Naive thymus-derived CD4-positive, alpha-beta T cell (primary cell): ENCODE results near the gene RELL1. TPM values are rescaled to one million over a fixed set of nuclear protein-coding genes. Genes with fewer than 3 reads are reported as not detected.

Source experiments
- ATAC-seq: fragments of 150-1000 bp; cut with Tn5 transposase; 2 replicates; pipeline ENCODE4 v1.10.0; 2021; ENCODE audit warnings: mild to moderate bottlenecking, moderate library complexity
- CTCF ChIA-PET: fragments of 350-600 bp; sonication (Branson Sonifier 250); formaldehyde crosslinking; loops from one replicate; lab custom pipeline; 2021; ENCODE audit warnings: antibody characterized with exemption; lab: Charles Lee
- POLR2A ChIA-PET: fragments of 350-600 bp; sonication (Branson Sonifier 250); formaldehyde crosslinking; loops from one replicate; lab custom pipeline; 2021; ENCODE audit warnings: antibody characterized with exemption, inconsistent platforms; lab: Charles Lee
- DNase-seq, 9 donors: peaks; one replicate each; pipeline versions ENCODE4 v3.0.0 to v3.0.0-alpha.2; 2020 to 2022; ENCODE audit warnings: mixed read lengths in 1 of 9
- H3K27ac ChIP-seq: one replicate; pipeline ENCODE4 v1.7.0; 2013; ENCODE audit warnings: mild to moderate bottlenecking, low read depth, low read length, moderate library complexity
- H3K27me3 ChIP-seq, 2 donors: one replicate each; pipeline ENCODE4 v1.7.0; 2013; ENCODE audit warnings: low read length in 2 of 2, mild to moderate bottlenecking in 2 of 2, moderate library complexity in 2 of 2; ENCODE audit not compliant: control insufficient read depth in 2 of 2, insufficient read depth in 2 of 2
- H3K36me3 ChIP-seq, 3 experiments: 1 replicate in 2 of 3; 2 replicates in 1 of 3; pipeline ENCODE4 v1.7.0; 2013; ENCODE audit warnings: low read length in 3 of 3, mild to moderate bottlenecking in 3 of 3, moderate library complexity in 1 of 3; ENCODE audit not compliant: insufficient read depth in 3 of 3, control insufficient read depth in 2 of 3
- H3K4me1 ChIP-seq, 2 donors: one replicate each; pipeline ENCODE4 v1.7.0; 2013; ENCODE audit warnings: low read length in 2 of 2, mild to moderate bottlenecking in 2 of 2, moderate library complexity in 1 of 2; ENCODE audit not compliant: control insufficient read depth in 2 of 2, insufficient read depth in 2 of 2
- H3K4me3 ChIP-seq: 2 replicates; pipeline ENCODE4 v1.7.0; 2013; ENCODE audit warnings: mild to moderate bottlenecking, low read length
- H3K9me3 ChIP-seq, 3 experiments: 1 replicate in 2 of 3; 2 replicates in 1 of 3; pipeline ENCODE4 v1.7.0; 2013; ENCODE audit warnings: low read length in 3 of 3; ENCODE audit not compliant: control insufficient read depth in 2 of 3
- H3K27ac Mint-ChIP-seq, 9 donors: one replicate each; pipeline ENCODE4 v1.8.0; 2020 to 2022; ENCODE audit warnings: mixed read lengths in 9 of 9, mild to moderate bottlenecking in 8 of 9, moderate library complexity in 5 of 9, inconsistent platforms in 2 of 9
- H3K27me3 Mint-ChIP-seq, 5 donors: one replicate each; pipeline ENCODE4 v1.8.0; 2021 to 2022; ENCODE audit warnings: mixed read lengths in 5 of 5, mild to moderate bottlenecking in 1 of 5
- H3K36me3 Mint-ChIP-seq, 5 donors: one replicate each; pipeline ENCODE4 v1.8.0; 2020 to 2022; ENCODE audit warnings: mixed read lengths in 5 of 5, mild to moderate bottlenecking in 3 of 5, inconsistent platforms in 1 of 5
- H3K4me1 Mint-ChIP-seq, 7 donors: one replicate each; pipeline ENCODE4 v1.8.0; 2020 to 2022; ENCODE audit warnings: mixed read lengths in 7 of 7, mild to moderate bottlenecking in 3 of 7, inconsistent platforms in 1 of 7
- H3K4me3 Mint-ChIP-seq, 10 donors: one replicate each; pipeline ENCODE4 v1.8.0; 2020 to 2022; ENCODE audit warnings: mild to moderate bottlenecking in 10 of 10, mixed read lengths in 10 of 10, moderate library complexity in 6 of 10, inconsistent platforms in 2 of 10
- H3K9me3 Mint-ChIP-seq, 11 donors: one replicate each; pipeline ENCODE4 v1.8.0; 2020 to 2022; ENCODE audit warnings: mixed read lengths in 11 of 11, mild to moderate bottlenecking in 4 of 11, inconsistent platforms in 1 of 11, moderate library complexity in 1 of 11
- intact Hi-C, 2 donors: fragments of 100-400 bp; cut with micrococcal nuclease; formaldehyde crosslinking; loops; one replicate each; pipeline ENCODE4 v1.15.1; 2023
- polyA plus RNA-seq, 2 donors: library from polyadenylated mRNA; unstranded; fragments of 300-500 nt; fragmentation: Illumina TruSeq; gene quantifications; one replicate each; pipeline ENCODE4 v1.2.3, GENCODE V29; 2021
- total RNA-seq, 6 experiments: library from RNA in 5 of 6; stranded (reverse) in 5 of 6; gene quantifications; 1 replicate in 5 of 6; 2 replicates in 1 of 6; pipeline ENCODE4 v1.2.3 and lab custom pipeline; 2021 to 2026

Gene RELL1
- total and polyA plus RNA-seq, 7 experiments from 2014 or later = 4.8 to 35.2 (median 27.1) TPM

DNA sequence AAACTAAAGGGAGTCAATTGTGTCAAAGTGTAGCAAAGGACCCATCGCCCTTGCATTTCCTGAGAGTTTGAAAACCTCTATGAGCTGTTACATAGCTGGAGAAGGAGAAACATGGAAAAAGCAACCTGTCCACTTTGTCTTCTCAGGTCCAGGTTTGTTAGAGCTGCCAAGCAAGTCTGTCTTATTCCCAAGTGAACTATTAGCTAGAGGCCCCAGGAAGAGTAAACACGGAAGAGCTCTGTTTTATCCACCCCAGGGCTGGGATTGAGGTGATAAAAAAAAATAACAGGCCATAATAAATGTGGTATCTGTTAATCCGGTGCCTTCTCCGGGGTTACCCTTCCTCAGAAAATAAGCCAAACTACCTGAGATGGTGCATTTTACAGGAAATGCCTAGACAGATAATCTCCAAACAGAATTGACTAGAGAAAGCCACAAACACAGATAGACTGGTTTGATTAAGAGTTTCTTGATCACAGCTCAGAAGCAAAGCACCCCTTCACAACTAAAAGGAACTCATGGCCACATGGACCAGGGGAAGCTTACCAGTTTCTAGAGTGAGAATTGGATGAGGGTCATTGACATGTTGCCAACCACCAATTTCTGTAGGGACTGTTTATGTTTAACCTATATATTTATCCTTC lies 35.9 kb upstream of the RELL1 start:
- Mint-ChIP-seq H3K36me3 (peaks cover 0 to 4% (median 0%) of the 10 kb centered on the region in 5 donors), H3K27me3 (peaks cover 0 to 3% (median 0%) of the 10 kb centered on the region in 5 donors), H3K9me3 (peaks cover 0 to 2% (median 0%) of the 10 kb centered on the region in 11 donors), H3K4me3 (peak overlapping the region in 3 of 10 donors; percentile 20 to 29 (median 23)), H3K4me1 (peaks cover 5 to 22% (median 18%) of the 10 kb centered on the region in 7 donors), H3K27ac (peak overlapping the region in 6 of 9 donors; percentile 10 to 67 (median 32))
- Histone ChIP-seq H3K36me3 (no peaks in the 10 kb centered on the region), H3K9me3 (no peaks in the 10 kb centered on the region), H3K4me3 (no peak overlapping the region), H3K27me3 (no peaks in the 10 kb centered on the region), H3K27ac (no peak overlapping the region), H3K4me1 (peaks cover 0 to 9% of the 10 kb centered on the region in 2 donors)
- intact Hi-C loops = no loop called here
- DNase-seq (peak in 4 of 9 donors; percentile 4 to 24 (median 12)), ATAC-seq (peak; percentile 31)
- POLR2A ChIA-PET = interaction anchor here (1.6 kb wide), 1 partner anchor 11 kb away, joined by 10 read pairs; no protein-coding TSS in a partner anchor
- CTCF ChIA-PET = interaction anchor here (0.6 kb wide), 1 partner anchor 1727 kb away, joined by 4 read pairs; no protein-coding TSS in a partner anchor

DNA sequence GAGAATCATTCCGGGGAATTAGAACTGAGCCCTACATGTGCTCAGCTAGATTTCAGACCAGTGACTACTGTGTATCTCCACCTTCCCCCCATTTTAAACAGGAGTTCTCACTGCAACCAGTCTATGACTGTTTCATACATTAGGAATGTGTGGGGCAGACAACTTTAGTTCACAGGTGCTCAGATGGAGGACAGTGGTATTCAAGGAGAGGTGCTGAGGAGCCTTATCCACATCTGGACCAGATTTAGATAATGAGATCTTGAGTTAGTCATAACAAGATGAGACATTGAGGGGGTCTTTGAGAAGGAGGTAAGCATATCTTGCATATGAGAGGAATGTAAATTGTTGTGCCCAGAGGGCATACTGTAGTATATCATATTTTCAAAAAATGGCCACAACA lies 32.8 kb upstream of the RELL1 start:
- no peak overlapping the region for H3K27ac Mint-ChIP-seq
- no peak overlapping the region for H3K4me3 Mint-ChIP-seq
- H3K27me3 Mint-ChIP-seq = peaks cover 0 to 3% (median 0%) of the 10 kb centered on the region in 5 donors
- H3K36me3 Mint-ChIP-seq = peaks cover 0 to 4% (median 0%) of the 10 kb centered on the region in 5 donors
- DNase-seq (no peak), ATAC-seq (no peak)
- H3K4me1 ChIP-seq = peaks cover 0 to 9% of the 10 kb centered on the region in 2 donors
- H3K27ac ChIP-seq = no peak overlapping the region
- no peaks in the 10 kb centered on the region for H3K27me3 ChIP-seq
- no peaks in the 10 kb centered on the region for H3K36me3 ChIP-seq
- peaks cover 0 to 2% (median 0%) of the 10 kb centered on the region in 11 donors for H3K9me3 Mint-ChIP-seq
- CTCF ChIA-PET = no interaction called here
- intact Hi-C loops = no loop called here
- H3K4me3 ChIP-seq = no peak overlapping the region
- POLR2A ChIA-PET = no interaction called here
- H3K9me3 ChIP-seq = no peaks in the 10 kb centered on the region
- peaks cover 5 to 25% (median 19%) of the 10 kb centered on the region in 7 donors for H3K4me1 Mint-ChIP-seq

DNA sequence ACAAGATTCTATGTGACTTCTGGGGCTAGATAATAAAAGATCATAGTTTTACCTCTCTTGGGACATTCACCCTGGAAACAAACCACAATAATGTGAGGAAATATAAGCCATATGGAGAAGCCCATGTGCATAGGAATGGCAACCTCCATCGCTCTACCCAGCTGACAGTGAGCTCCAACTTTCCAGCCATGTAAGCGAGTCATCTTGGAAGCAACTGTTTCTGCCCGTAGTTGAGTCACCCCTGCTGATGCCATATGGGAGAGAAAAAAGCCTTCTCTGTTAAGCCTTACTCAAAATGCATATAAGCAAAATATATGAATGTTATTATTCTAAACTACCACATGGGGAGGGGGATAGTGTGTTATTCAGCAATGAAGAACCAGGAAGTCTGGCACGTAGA lies 31.4 kb upstream of the RELL1 start:
- Mint-ChIP-seq H3K9me3 (no peaks in the 10 kb centered on the region), H3K27me3 (peaks cover 0 to 3% (median 0%) of the 10 kb centered on the region in 5 donors), H3K36me3 (peaks cover 0 to 1% (median 0%) of the 10 kb centered on the region in 5 donors), H3K27ac (peak overlapping the region in 1 of 9 donors; percentile 2), H3K4me1 (peaks cover 0 to 16% (median 10%) of the 10 kb centered on the region in 7 donors), H3K4me3 (no peak overlapping the region)
- no peak overlapping the region for H3K27ac ChIP-seq
- H3K36me3 ChIP-seq = no peaks in the 10 kb centered on the region
- no peak overlapping the region for H3K4me3 ChIP-seq
- no peaks in the 10 kb centered on the region for H3K9me3 ChIP-seq
- ATAC-seq = no peak
- ChIA-PET CTCF (no interaction called here), POLR2A (interaction anchor here (0.8 kb wide), 1 partner anchor 30 kb away, joined by 3 read pairs; no protein-coding TSS in a partner anchor)
- intact Hi-C loops = no loop called here
- no peaks in the 10 kb centered on the region for H3K27me3 ChIP-seq
- H3K4me1 ChIP-seq = peaks cover 0 to 8% of the 10 kb centered on the region in 2 donors
- no peak for DNase-seq

- ChIA-PET CTCF (no interaction called here), POLR2A (no interaction called here)
- intact Hi-C loops = no loop called here
- Mint-ChIP-seq H3K4me3 (peak overlapping the region in 1 of 10 donors; percentile 15), H3K27ac (peak overlapping the region in 1 of 9 donors; percentile 40), H3K4me1 (peaks cover 0 to 8% (median 0%) of the 10 kb centered on the region in 7 donors), H3K9me3 (no peaks in the 10 kb centered on the region), H3K36me3 (peaks cover 0 to 3% (median 0%) of the 10 kb centered on the region in 5 donors), H3K27me3 (peaks cover 0 to 6% (median 0%) of the 10 kb centered on the region in 5 donors)
- Histone ChIP-seq H3K4me3 (no peak overlapping the region), H3K27ac (no peak overlapping the region), H3K4me1 (no peaks in the 10 kb centered on the region), H3K36me3 (no peaks in the 10 kb centered on the region), H3K9me3 (no peaks in the 10 kb centered on the region), H3K27me3 (no peaks in the 10 kb centered on the region)
- peak in 1 of 9 donors; percentile 24 for DNase-seq
- ATAC-seq = no peak
Measured at GRCh38 chr4:37715889-37716402, 29.8 kb upstream of the RELL1 start.

DNA sequence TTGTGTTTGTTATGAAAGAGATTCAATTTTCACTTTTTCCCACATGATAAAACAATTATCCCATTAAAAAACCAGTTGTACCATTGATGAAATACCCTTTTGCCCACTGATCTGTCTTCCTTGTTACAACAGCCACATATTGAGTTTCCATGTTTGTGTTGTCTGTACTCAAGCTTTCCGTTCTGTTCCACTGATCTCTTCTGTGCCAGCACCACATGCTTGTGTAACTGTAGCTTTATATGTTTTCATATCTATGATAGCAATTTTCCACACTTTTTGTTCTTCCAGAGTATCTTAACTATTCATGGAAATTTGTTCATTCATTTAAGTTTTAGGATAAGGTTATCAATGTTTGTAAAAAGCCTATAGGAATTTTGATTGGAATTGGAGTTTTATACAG lies 24.3 kb upstream of the RELL1 start:
- Histone ChIP-seq H3K27ac (no peak overlapping the region), H3K9me3 (no peaks in the 10 kb centered on the region), H3K27me3 (no peaks in the 10 kb centered on the region), H3K36me3 (no peaks in the 10 kb centered on the region), H3K4me3 (no peak overlapping the region), H3K4me1 (no peaks in the 10 kb centered on the region)
- ChIA-PET CTCF (interaction anchor here (0.9 kb wide), 1 partner anchor 83 kb away, joined by 3 read pairs; no protein-coding TSS in a partner anchor), POLR2A (no interaction called here)
- Mint-ChIP-seq H3K9me3 (no peaks in the 10 kb centered on the region), H3K4me1 (no peaks in the 10 kb centered on the region), H3K27me3 (peaks cover 0 to 17% (median 5%) of the 10 kb centered on the region in 5 donors), H3K36me3 (peaks cover 0 to 3% (median 0%) of the 10 kb centered on the region in 5 donors), H3K4me3 (no peak overlapping the region), H3K27ac (no peak overlapping the region)
- intact Hi-C loops = no loop called here
- no peak for DNase-seq
- ATAC-seq = no peak

DNA sequence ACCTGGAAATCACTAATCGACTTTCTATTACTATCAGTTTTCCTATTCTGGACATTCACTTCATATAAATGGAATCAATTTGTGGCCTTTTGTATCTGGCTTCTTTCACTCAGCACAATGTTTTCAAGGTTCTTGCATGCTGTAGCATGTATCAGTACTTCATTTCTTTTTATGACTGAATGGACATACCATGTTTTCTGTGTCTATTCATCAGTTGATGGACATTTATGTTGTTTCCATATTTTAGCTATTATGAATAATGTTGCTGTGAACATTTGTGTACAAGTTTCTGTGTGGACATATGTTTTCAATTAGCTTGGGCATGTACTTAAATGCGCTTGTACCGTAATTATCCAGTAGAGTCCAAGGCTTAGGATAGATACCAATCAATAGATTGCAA lies 19.9 kb upstream of the RELL1 start:
- Histone ChIP-seq H3K36me3 (no peaks in the 10 kb centered on the region), H3K27ac (no peak overlapping the region), H3K9me3 (no peaks in the 10 kb centered on the region), H3K4me3 (no peak overlapping the region), H3K4me1 (no peaks in the 10 kb centered on the region), H3K27me3 (no peaks in the 10 kb centered on the region)
- no peak overlapping the region for H3K27ac Mint-ChIP-seq
- H3K36me3 Mint-ChIP-seq = no peaks in the 10 kb centered on the region
- no peaks in the 10 kb centered on the region for H3K9me3 Mint-ChIP-seq
- ChIA-PET POLR2A (no interaction called here), CTCF (no interaction called here)
- no peak for DNase-seq
- no peaks in the 10 kb centered on the region for H3K4me1 Mint-ChIP-seq
- H3K27me3 Mint-ChIP-seq = peaks cover 0 to 22% (median 5%) of the 10 kb centered on the region in 5 donors
- intact Hi-C loops = no loop called here
- H3K4me3 Mint-ChIP-seq = no peak overlapping the region
- no peak for ATAC-seq
